Glomerular visceral epithelial cell (primary cell): Measurements from ENCODE around the gene GPN2.
"Not testable (repeated sequence)": the region's sequence is repeated elsewhere in the genome, so short reads cannot be mapped to it uniquely, and the experiment has no call there.

Experiments used
- DNase-seq: peaks from one replicate; pipeline ENCODE4 v3.0.0-alpha.2; 2016; ENCODE audit errors: extremely low spot score

The GPN2 gene

DNA sequence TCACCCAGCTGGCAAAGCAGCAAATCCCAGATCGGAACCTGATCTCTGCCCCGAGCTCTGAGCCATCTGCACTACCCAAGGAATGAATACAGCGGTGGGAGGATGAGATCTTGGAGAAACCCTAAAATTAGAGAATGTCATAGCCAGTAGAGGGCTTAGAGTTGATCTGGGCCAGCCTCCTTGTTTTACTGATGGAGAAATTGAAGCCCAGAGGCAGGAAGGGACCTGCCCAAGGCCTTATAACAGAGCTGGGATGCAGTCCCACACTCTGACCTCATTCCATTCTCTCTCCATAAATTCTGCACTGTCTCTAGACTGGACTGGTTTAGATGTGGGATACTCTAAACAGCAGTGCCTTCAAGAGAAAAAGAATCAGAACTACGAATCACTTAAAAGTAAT, 31.9 kb downstream of the GPN2 start:
- DNase-seq: no peak

DNA sequence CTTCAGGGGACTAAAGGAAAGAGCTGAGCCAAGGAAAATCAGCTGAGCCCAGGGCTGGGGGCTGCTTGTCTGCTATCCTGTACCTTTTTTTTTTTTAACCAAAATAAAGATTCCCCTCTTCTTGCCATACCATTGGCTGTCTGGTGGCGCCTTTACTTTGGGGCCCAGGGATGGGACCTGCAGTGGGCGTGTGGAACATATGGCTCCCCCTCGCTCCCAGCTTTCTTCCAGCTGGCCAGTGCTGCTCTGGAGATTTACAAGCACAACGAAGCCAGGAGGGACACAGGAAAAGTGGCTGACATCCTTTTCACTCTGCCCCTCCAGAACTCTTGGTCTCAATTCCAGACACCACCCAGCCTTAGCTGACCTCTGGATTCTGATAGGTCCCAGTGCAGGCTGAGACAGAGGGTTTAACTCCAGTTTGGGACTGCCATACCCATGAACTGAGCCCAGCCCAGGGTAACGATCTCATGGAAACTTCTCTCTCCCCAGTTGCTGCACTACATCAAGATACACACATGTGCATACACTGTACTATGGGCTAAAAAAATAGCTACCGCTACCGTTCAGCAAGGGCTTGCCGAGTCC, 32.5 kb downstream of the GPN2 start:
- no peak for DNase-seq

DNA sequence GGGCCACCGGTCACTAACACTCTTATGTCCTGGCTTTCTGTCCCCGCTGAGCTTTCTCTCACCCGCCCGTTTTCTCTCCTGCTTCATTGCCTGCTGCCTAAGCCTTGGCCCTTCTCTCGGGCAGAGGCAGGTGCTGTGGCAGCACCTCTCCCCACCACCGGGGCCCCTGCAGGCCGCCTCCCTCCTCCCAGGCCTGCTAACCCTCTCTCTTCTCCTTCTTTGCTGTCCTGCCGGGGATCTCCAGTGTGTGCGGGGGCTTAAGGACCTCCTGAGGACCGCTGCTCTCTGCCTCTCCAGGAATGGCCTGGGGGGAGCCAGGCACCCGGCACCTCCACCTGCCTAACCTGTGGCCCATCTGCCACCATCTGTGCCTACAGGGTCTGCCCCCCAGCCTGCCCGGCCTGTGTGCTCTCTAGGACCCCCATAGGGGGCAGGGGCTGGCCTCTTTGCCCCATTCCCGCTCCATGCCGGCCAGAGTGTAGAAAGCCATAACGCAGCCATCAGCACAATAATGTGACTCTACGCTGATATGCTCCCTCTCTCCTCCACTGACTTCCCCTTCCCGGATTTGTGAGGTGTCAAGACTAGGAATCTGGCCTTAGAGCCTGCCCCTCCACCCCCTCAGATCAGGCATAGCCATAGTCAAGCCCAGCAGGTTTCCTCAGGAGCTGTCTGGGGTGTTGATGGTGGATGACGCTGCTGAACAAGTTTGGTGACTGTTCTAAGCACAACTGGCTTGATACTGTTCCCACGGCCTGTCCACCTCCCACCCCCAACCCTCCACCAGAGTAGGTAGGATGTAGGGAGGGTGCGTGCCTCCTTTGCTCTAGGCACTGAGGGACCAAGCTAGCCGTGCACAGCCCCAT, 33.2 kb downstream of the GPN2 start:
- no peak for DNase-seq

DNA sequence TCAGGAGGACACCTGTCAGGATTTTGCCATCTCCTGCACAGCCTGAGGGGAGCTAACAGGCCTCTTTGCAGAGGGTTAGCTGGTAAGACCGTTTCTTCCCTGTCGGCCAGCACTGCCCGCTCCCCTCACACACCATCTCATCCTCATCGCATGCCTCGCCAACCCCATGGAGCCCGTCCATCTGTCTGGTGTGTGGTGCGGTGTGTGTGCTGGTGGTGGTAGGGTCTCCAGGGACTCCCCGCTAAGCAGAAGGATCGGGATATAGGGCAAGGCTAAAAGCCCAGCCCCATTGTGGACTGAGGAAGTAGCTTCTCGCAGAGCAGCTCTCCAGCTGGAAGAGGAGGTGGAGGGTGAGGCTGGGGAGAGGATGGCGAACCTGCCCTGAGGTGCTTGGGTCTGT, 33.9 kb downstream of the GPN2 start:
- DNase-seq: no peak

DNA sequence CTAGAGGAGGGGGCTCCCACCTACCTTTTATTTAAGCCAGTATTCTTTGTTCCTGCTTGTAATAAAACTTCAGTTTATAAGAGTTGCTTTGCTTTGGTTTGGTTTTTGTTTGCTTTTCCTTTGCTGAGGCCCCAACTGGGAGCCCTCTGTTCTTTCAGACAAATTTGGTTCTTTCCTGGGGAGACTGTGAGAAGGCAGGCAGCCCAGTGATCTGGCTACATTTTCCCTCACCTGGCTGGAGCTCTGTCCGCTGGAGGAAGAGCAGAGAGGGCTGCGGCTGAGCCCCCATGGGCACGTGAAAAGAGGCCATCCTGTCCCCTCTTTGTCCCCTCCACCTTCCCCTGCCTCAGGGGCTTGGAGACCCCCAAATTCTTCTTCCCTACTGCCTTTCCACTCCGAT, 34.4 kb downstream of the GPN2 start:
- DNase-seq: no peak

DNA sequence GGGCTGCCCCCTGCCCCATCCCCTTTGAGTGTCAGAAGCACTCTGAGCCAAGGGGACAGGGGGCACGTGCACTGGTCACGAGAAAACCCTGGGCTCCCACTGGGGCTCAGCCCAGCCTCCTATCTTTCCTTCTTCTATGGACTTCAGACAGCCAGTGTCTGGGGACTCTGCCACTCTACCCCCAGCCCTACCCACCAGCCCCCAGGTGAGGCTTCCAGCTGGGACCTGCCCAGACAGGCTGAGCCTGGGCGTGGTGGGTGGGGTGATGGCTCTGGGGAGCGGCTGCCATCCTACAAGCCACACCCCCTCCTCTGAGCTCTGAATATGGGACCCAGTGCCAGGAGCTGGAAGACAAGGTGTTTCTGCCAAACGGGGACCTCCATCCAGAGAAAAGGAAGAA, 35.2 kb downstream of the GPN2 start:
- no peak for DNase-seq

DNA sequence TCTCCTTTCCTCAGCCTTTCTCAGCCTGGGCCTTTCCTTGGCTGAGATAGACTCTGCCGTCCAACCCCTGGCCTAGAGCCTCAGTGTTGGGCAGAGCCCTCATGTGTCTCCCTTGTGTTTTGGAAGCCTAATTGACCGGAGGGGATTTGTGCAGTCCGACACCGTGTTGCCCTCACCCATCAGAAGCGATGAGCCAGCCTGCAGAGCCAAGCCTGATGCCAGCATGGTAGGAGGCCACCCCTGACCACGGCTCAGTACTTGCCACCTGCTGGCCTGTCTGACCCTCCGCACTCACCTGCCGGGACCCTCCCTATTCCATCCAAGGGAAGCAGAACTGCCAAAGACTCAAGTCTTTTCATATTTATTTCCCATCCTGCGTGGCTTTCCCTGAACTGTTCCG, 36.5 kb downstream of the GPN2 start:
- no peak for DNase-seq

DNA sequence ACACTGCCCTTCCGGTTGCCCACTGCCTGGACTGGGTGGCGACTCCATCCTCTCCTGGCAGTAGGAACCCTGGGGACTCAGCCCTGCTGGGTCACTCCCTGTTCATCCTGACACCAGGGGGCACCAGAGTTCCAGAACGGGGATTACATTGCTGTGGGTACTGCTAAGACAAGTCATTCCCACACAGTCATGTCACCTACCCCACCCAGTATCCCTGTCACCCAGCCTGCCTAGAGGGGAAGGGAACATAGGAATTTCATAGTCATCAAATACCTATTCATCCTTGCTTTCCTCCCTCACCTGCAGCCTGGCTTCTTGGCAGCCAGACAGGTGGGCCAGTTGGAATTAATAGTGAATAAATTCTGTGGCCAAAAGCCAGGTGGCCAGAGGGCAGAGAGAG, 36.9 kb downstream of the GPN2 start:
- peak; percentile 83 for DNase-seq

DNA sequence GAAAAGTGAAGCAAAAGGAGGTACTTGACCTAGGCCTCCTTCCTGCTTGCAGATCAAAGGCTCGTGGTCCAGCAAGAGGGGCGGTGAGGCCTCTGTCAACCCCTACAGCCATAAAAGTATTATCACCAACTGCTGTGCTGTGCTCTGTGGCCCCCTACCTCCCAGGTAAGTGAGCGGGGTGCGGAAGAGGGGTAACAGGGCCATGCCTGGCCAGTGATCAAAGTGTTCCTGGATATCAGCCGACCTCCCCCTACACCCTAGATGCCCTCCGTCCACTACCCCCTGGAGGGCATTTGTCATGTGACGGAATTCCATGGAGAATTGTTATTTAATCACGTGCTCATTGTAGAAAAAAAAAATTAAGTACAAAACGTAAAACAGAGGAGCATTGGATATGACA, 37.4 kb downstream of the GPN2 start:
- no peak for DNase-seq

DNA sequence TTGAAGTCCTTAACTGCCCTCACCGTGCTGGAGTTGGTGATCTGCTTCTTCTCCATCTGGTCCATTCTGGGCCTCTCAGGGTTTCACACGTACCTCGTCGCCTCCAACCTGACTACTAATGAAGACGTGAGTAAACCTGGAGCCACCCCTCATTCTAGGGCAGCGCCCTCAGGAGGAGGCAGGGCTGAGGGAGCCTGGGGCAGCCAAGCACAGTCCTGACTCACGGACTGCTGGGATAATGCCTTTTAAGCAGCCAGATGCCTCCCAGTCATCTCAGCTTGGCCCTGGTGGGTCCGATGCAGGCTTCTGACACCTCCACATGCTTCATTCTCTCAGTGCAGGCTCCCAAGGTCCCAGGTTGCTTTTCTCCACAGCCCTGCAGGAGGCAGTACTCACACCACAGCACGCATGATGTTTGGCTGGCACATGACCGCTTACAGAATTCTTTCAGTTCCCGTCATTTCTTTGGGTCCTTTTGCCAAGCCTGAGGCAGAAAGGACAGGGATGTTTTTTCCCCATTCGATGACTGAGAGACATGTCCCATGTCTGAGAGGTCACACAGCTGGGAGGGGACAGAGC, 38.9 kb downstream of the GPN2 start:
- DNase-seq: no peak

DNA sequence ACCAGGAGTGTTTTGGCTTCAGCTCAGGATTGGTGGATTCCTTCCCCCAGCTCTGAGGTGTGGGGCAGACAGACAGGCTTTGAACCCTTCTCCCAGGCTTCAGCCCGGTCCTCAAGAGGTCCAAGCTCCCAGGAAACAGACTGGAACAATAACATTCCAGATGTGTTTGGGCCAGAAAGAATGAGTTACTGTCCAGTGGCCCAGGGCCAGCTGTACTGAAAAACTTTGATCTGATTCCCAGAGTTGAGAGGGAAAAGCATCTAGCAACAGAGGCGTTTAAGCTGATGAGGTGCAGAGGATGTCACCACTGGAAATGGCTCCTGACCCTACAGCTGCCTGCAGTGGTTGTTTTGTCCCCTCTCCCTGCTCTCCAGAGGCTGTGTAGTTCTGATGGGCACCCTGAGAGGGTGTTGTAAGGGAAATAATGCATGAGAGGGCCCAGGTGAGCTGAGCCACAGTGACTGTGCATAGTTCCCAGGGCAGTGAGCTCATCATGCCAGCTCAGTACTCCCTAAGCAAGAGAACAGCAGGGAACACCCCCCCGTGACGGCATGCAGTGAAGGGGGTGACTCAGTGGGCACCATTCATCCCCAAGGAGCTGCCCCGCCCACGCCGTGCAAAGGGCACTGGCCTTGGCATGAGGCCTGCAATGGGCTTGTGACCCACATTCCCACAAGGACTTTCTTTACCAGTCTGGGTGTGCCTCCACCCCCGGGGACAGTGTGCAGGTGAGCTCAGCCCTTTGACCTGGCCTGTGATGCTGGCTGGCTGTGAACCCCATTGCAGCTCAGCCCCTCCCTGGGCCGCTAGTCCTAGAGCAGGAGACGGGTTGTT, 40.9 kb downstream of the GPN2 start:
- DNase-seq: peak; percentile 85

DNA sequence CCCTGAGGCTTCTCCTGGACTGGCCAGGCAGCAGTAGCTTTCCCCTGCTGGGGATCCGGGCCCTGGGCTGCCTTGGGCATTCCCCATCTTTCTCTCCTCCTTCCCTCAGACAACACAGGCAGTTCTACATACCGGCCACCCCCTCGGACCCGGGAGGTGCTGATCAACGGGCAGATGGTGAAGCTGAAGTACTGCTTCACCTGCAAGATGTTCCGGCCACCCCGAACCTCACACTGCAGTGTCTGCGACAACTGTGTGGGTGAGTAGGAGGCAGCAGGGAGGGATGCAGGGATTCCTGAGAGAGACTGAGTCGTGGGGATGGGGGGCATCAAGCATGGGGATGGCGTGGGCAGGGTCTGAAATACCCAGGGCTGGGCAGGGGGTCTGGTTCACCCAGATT, 41.6 kb downstream of the GPN2 start:
- DNase-seq: no peak

DNA sequence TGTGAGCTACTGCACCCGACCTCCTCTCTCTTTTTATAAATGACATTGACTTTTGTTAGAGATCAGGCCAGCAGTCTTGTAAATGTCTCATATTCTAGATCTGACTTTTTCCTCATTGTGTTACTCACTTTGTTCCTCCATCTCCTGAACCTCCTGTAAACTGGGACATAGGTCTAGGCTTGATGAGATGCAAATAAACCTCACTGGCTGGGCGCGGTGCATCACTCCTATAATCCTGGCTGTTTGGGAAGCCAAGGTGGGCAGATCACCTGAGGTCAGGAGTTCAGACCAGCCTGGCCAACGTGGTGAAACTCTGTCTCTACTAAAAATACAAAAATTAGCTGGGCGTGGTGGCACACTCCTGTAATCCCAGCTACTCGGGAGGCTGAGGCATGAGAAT, 42.3 kb downstream of the GPN2 start:
- not testable (repeated sequence) for DNase-seq

DNA sequence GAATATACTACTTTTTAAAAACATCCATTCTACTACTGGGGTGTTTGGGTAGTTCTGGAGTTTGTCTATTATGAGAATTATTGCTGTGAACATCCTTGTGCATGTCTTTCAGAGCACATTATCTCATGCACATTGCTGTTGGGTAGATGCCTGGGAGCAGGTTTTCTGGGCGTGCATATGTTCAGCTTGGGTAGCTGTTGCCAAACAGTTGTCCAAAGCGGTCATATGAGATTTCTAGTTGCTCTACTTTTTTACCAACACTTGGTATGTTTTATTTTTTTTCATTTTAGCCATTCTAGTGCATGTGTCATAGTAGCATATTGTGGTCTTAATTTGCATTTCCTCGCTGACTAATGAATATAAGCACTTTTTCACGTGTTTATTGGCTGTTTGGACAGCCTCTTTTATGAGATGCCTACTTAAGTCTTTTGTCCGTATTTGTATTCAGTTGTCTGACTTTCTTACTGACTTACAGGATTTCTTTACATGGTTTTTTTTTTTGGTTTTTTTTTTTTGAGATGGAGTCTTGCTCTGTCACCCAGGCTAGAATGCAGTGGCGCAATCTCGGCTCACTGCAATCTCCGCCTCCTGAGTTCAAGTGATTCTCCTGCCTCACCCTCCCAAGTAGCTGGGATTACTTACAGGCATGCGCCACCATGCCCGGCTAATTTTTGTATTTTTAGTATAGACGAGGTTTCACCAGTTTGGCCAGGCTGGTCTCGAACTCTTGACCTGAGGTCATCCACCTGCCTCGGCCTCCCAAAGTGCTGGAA, 45.5 kb downstream of the GPN2 start:
- no peak for DNase-seq

DNA sequence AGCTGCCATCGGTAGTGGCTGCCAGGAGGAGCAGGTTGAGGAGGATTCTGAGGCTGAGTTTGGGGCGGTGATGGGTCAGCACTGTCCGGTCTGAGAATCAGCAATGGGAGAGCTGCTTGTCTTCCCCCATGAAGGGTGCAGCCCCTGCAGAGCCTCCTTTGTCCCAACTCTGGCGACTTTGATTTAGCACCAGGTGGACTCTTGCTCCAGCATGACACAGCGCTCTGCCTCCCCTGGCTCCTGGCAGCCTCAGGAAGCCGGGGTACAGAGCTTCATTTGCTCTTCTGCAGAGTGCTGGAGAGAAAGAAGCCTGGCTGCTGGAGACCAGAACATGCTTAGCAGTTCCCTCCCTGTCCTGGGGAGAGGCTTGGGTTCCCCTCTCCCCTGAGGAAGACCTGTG, 50.3 kb downstream of the GPN2 start:
- no peak for DNase-seq

DNA sequence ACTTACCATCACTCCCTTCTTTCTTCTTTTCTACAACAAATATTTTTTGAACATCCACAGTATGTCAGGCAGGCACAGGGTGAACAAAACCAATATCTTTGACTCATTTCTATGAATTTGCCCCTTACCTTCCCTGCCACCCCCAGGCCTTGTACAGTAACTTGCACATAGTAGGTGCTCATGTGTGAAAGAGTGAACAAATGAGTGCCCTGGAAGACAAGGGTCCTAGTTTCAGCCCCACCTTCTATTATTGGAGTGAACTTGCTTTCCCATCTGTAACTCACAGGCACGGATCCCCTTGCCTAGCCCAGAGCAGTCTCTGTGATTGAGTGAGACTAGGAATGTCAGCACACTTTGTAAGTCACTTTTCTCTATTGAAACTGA, 50.8 kb downstream of the GPN2 start:
- no peak for DNase-seq

DNA sequence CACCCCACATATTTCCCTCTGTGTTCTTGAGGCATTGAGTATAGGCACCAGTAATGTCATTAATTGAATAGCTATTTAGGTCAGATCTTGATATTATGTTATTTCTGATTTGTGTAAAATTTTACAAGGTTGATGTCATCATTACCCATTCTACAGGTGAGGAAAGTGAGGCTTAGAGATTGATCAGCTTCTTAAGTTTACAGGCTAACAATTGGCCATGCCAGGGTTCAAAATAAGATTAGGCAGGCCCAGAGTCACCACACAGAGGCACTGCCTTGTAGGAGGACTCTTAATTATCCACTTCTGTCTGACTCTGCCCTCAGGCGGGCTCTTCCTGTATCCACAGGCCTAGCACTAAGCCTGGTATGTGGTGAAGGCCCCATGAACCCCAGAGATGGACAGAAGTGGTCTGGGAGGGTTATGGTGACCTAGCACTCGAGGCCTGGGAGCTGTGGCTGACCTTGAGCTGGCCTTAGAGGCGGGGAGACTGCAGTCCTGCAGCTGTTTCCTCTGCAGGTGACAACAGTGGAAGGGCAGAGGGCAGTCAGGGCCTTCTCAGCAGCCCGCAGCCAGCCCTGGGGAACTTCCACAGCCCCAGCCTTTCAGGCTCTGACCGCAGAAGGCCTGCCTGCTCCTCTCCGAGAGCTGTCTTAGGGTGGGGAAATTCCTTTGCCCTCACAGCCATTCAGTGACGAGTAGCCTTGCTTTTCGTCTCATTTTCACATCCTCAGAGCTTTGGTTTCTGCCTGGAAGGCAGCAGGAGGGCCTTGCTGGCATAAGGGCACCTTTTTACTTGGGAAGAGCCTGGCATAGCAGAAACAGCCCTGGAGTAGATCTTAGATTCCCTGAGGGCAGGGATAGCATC, 51.4 kb downstream of the GPN2 start:
- no peak for DNase-seq

DNA sequence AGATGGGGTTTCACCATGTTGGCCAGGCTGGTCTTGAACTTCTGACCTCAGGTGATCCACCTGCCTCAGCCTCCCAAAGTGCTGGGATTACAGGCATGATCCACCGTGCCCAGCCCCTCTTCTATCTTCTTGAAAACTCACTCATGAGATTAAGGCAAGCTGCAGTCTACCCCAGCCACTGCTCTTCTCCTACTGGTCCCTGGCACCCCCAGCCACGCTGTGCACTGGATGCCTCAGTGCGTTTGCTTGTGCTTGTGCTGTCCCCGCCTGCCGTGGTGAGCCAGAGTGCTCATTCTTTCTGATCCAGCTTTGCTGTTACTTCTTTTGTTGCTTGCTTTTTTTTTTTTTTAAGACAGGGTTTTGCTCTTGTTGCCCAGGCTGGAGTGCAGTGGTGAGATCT, 52.4 kb downstream of the GPN2 start:
- DNase-seq: not testable (repeated sequence)

DNA sequence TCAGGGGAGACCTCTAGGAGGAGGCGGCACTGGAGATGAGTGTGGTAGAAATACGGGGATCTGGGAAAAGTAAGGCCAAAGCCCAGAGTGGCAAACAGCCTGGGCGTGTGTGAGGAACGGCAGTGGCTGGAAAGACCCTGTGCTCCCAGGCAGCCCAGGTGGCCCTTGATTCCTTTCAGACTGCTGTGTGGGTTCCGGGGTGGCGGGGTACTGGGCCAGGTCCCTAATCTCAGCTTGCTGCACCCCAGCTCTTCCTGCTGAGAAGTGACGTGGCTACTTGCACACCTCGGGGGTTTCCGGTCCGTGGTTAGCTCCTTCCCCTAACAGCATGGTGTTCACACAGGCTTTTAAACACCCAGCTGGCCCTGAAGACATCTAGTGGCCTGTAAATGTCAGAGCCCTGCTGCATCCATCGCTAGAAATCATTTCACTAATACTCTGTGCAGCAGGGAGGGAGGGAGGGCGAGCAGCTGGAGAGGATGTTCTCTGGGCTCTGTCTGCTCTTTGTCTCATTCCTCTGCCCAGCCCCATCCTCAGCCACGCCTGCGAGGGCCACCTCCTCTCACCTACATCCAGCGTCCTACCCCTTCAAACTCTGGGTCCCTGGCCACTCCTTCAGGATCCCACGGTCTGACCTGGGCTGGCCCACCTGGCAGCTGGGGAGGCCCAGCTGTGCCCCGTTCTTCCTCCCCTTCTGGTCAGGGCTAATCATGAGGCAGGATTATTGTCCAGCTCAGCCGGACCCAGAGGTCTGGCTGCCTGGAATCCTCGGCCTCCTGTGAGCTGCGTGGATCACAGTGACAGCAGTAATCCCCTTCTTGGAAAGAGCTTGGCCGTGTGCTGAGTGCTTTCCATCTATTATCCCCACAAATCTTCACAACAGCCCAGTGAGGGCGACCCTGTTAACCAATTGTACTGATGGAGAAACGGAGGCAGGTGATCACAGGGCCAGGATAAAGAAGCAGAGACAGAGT, 56.4 kb downstream of the GPN2 start:
- no peak for DNase-seq
